Kidney epithelial cell (primary cell): ENCODE data around the gene TM6SF1. TPM values are rescaled to one million over a fixed set of nuclear protein-coding genes. Genes with fewer than 3 reads are reported as not detected.

Source experiments
- DNase-seq: peaks from one replicate; pipeline ENCODE4 v3.0.0-alpha.2; 2010; ENCODE audit warnings: low read depth
- H3K27me3 ChIP-seq: 2 replicates; pipeline ENCODE4 v1.6.0; 2011; ENCODE audit warnings: low read length; ENCODE audit not compliant: control insufficient read depth, insufficient read depth
- H3K36me3 ChIP-seq: 2 replicates; pipeline ENCODE4 v1.5.1; 2011; ENCODE audit warnings: low read length; ENCODE audit not compliant: control insufficient read depth, insufficient read depth
- H3K4me3 ChIP-seq: 2 replicates; pipeline ENCODE4 v1.5.1; 2011; ENCODE audit warnings: low read depth, mild to moderate bottlenecking, control low read depth, low read length
- CTCF ChIP-seq: IDR thresholded peaks from 2 replicates; pipeline ENCODE4 v1.5.1; 2011; ENCODE audit warnings: mild to moderate bottlenecking, moderate library complexity, low read length, control low read depth, inconsistent platforms; ENCODE audit not compliant: insufficient read depth, poor library complexity, severe bottlenecking
- total RNA-seq: library from RNA; depleted of rRNA; stranded (reverse); fragments of >200 nt; gene quantifications from 2 replicates; pipeline ENCODE4 v1.2.3, GENCODE V29; 2015

The TM6SF1 gene
- total RNA-seq, 1 donor from 2014 or later, result 21.4 TPM

GRCh38 chr15:83098079-83098478 lies 9.4 kb upstream of the TM6SF1 start:
- no peak overlapping the region for H3K4me3 ChIP-seq
- DNase-seq, result no peak
- no peak for TF ChIP-seq CTCF
- H3K36me3 ChIP-seq, result no peaks in the 10 kb centered on the region
- no peaks in the 10 kb centered on the region for H3K27me3 ChIP-seq

GRCh38 chr15:83099290-83099689 lies 8.2 kb upstream of the TM6SF1 start:
- H3K36me3 ChIP-seq, result no peaks in the 10 kb centered on the region
- TF ChIP-seq CTCF, result no peak
- H3K4me3 ChIP-seq, result no peak overlapping the region
- DNase-seq, result no peak
- no peaks in the 10 kb centered on the region for H3K27me3 ChIP-seq

- DNase-seq, result no peak
- TF ChIP-seq CTCF, result no peak
- Histone ChIP-seq H3K36me3 (no peaks in the 10 kb centered on the region), H3K4me3 (no peak overlapping the region), H3K27me3 (no peaks in the 10 kb centered on the region)
Measured at GRCh38 chr15:83100097-83100646, 7.3 kb upstream of the TM6SF1 start.

- Histone ChIP-seq H3K36me3 (no peaks in the 10 kb centered on the region), H3K27me3 (peaks cover 3% of the 10 kb centered on the region), H3K4me3 (no peak overlapping the region)
- no peak for TF ChIP-seq CTCF
- no peak for DNase-seq
Measured at GRCh38 chr15:83102346-83102745, 5.1 kb upstream of the TM6SF1 start.

- DNase-seq, result no peak
- TF ChIP-seq CTCF, result no peak
- H3K27me3 ChIP-seq, result peaks cover 11% of the 10 kb centered on the region
Measured at GRCh38 chr15:83104141-83104540, 3.3 kb upstream of the TM6SF1 start.

GRCh38 chr15:83105440-83105839 lies 2.0 kb upstream of the TM6SF1 start:
- H3K36me3 ChIP-seq, result no peaks in the 10 kb centered on the region

More at GRCh38 chr15:83104141-83104540, 3.3 kb upstream of the TM6SF1 start:
- Histone ChIP-seq H3K36me3 (no peaks in the 10 kb centered on the region), H3K4me3 (no peak overlapping the region)

More at GRCh38 chr15:83105440-83105839, 2.0 kb upstream of the TM6SF1 start:
- no peak overlapping the region for H3K4me3 ChIP-seq
- TF ChIP-seq CTCF, result no peak
- H3K27me3 ChIP-seq, result peaks cover 11% of the 10 kb centered on the region
- no peak for DNase-seq
